Neural cell (in vitro differentiated cells): ENCODE data around the gene IL13RA1. TPM values are rescaled to one million over a fixed set of nuclear protein-coding genes. Genes with fewer than 3 reads are reported as not detected.

Experiments
- H2AFZ ChIP-seq: fragments of 200-600, 300-800 bp; sonication (generic), shearing (Covaris generic); 2 replicates; pipeline ENCODE4 v1.6.0; 2014; ENCODE audit warnings: low read depth, mild to moderate bottlenecking, antibody characterized with exemption, low read length, moderate library complexity
- H3F3A ChIP-seq: fragments of 200-600 bp; shearing (Covaris generic); 2 replicates; pipeline ENCODE4 v1.6.1; 2016; ENCODE audit warnings: mild to moderate bottlenecking, moderate library complexity, mixed read lengths, antibody characterized with exemption, low read length; ENCODE audit not compliant: insufficient read depth, poor library complexity, severe bottlenecking
- H3K27ac ChIP-seq: fragments of 200-600, 300-800 bp; sonication (generic), shearing (Covaris generic); 2 replicates; pipeline ENCODE4 v1.5.1; 2014; ENCODE audit warnings: mild to moderate bottlenecking, low read length, moderate library complexity
- H3K27me3 ChIP-seq: fragments of 300-800, 200-600 bp; sonication (generic), shearing (Covaris generic); 2 replicates; pipeline ENCODE4 v1.6.0; 2014; ENCODE audit warnings: mild to moderate bottlenecking, low read depth, low read length, moderate library complexity; ENCODE audit not compliant: insufficient read depth
- H3K36me3 ChIP-seq: fragments of 300-800, 200-600 bp; sonication (generic), shearing (Covaris generic); 2 replicates; pipeline ENCODE4 v1.5.1; 2014; ENCODE audit warnings: mild to moderate bottlenecking, antibody characterized with exemption, low read length, moderate library complexity; ENCODE audit not compliant: insufficient read depth
- H3K4me2 ChIP-seq: fragments of 300-800, 200-600 bp; sonication (generic), shearing (Covaris generic); 2 replicates; pipeline ENCODE4 v1.6.0; 2014; ENCODE audit warnings: mild to moderate bottlenecking, low read length
- H3K4me3 ChIP-seq: fragments of 300-800, 200-600 bp; sonication (generic), shearing (Covaris generic); 2 replicates; pipeline ENCODE4 v1.5.1; 2014; ENCODE audit warnings: mild to moderate bottlenecking, low read length, moderate library complexity
- H3K79me2 ChIP-seq: fragments of 200-600 bp; shearing (Covaris generic); replicated peaks from 2 replicates; pipeline ENCODE4 v1.6.0; 2014; ENCODE audit warnings: mild to moderate bottlenecking, low read length, moderate library complexity; ENCODE audit not compliant: insufficient read depth
- H3K9ac ChIP-seq: fragments of 300-800, 200-600 bp; sonication (generic), shearing (Covaris generic); 2 replicates; pipeline ENCODE4 v1.6.1; 2016; ENCODE audit warnings: mild to moderate bottlenecking, low read length, mixed read lengths
- H3K9me2 ChIP-seq: fragments of 200-600 bp; shearing (Covaris generic); 2 replicates; pipeline ENCODE4 v1.6.1; 2016; ENCODE audit warnings: mild to moderate bottlenecking, low read length, mixed read lengths; ENCODE audit not compliant: insufficient read depth
- H3K9me3 ChIP-seq: fragments of 200-600, 300-800 bp; sonication (generic), shearing (Covaris generic); 2 replicates; pipeline ENCODE4 v1.6.1; 2016; ENCODE audit warnings: mild to moderate bottlenecking, mixed run types, low read length, moderate library complexity, mixed read lengths
- H4K20me1 ChIP-seq: fragments of 200-600 bp; shearing (Covaris generic); 2 replicates; pipeline ENCODE4 v1.6.1; 2016; ENCODE audit warnings: mild to moderate bottlenecking, mixed run types; ENCODE audit not compliant: insufficient read depth
- CTCF ChIP-seq: fragments of 450-650 bp; IDR thresholded peaks from 2 replicates; pipeline ENCODE4 v1.5.1; 2014; ENCODE audit warnings: antibody characterized with exemption, mild to moderate bottlenecking, moderate library complexity; ENCODE audit not compliant: poor library complexity, severe bottlenecking
- EP300 ChIP-seq: fragments of 450-650 bp; conservative IDR thresholded peaks from 2 replicates; pipeline ENCODE4 v1.6.1; 2014; ENCODE audit warnings: antibody characterized with exemption, mild to moderate bottlenecking, moderate library complexity; ENCODE audit not compliant: poor library complexity, severe bottlenecking
- EZH2 ChIP-seq: fragments of 200-600, 300-800 bp; shearing (Covaris generic), sonication (generic); IDR thresholded peaks from 2 replicates; pipeline ENCODE4 v1.6.1; 2014; ENCODE audit warnings: antibody characterized with exemption, low read length, borderline replicate concordance, mild to moderate bottlenecking; ENCODE audit not compliant: insufficient read depth, poor library complexity, severe bottlenecking
- MXI1 ChIP-seq: fragments of 450-650 bp; conservative IDR thresholded peaks from 2 replicates; pipeline ENCODE4 v1.6.1; 2014; ENCODE audit warnings: antibody characterized with exemption, mild to moderate bottlenecking; ENCODE audit not compliant: poor library complexity, severe bottlenecking
- POLR2AphosphoS5 ChIP-seq: IDR thresholded peaks from 2 replicates; pipeline ENCODE4 v1.6.1; 2012
- RAD21 ChIP-seq: fragments of 450-650 bp; conservative IDR thresholded peaks from 2 replicates; pipeline ENCODE4 v1.6.1; 2014; ENCODE audit warnings: antibody characterized with exemption, mild to moderate bottlenecking, moderate library complexity
- REST ChIP-seq: IDR thresholded peaks from 2 replicates; pipeline ENCODE4 v1.6.1; 2012; ENCODE audit warnings: borderline replicate concordance
- SMC3 ChIP-seq: fragments of 450-650 bp; conservative IDR thresholded peaks from 2 replicates; pipeline ENCODE4 v1.6.1; 2014; ENCODE audit warnings: antibody characterized with exemption, mild to moderate bottlenecking, moderate library complexity; ENCODE audit not compliant: poor library complexity
- TAF1 ChIP-seq: IDR thresholded peaks from 2 replicates; pipeline ENCODE4 v1.6.1; 2012; ENCODE audit warnings: low read depth
- polyA plus RNA-seq: library from polyadenylated mRNA; depleted of rRNA; stranded (reverse); fragments of >200 nt; gene quantifications from 2 replicates; pipeline ENCODE4 v1.2.3, GENCODE V29; 2014

IL13RA1 gene
- polyA plus RNA-seq, 1 donor from 2014 or later, result 0.30 TPM

GRCh38 chrX:118734909-118735308, 7.5 kb downstream of the IL13RA1 start:
- Histone ChIP-seq H2AFZ (no peak overlapping the region), H3K36me3 (no peaks in the 10 kb centered on the region), H3K4me3 (no peak overlapping the region), H3K9me3 (no peaks in the 10 kb centered on the region), H3K79me2 (no peaks in the 10 kb centered on the region), H3K4me2 (no peak overlapping the region), H3K9ac (no peak overlapping the region), H3F3A (no peaks in the 10 kb centered on the region), H3K27ac (no peak overlapping the region), H4K20me1 (no peaks in the 10 kb centered on the region), H3K9me2 (no peaks in the 10 kb centered on the region), H3K27me3 (no peaks in the 10 kb centered on the region)
- TF ChIP-seq SMC3, result no peak
- TF ChIP-seq REST, result no peak
- no peak for TF ChIP-seq TAF1
- TF ChIP-seq EZH2, result no peak
- no peak for TF ChIP-seq EP300
- TF ChIP-seq POLR2AphosphoS5, result no peak
- no peak for TF ChIP-seq MXI1
- TF ChIP-seq CTCF, result no peak
- TF ChIP-seq RAD21, result no peak

GRCh38 chrX:118736394-118737010, 9.1 kb downstream of the IL13RA1 start:
- Histone ChIP-seq H3K4me2 (no peak overlapping the region), H3K27ac (no peak overlapping the region), H3K9me2 (no peaks in the 10 kb centered on the region), H3K27me3 (no peaks in the 10 kb centered on the region), H4K20me1 (no peaks in the 10 kb centered on the region), H3K9ac (no peak overlapping the region), H3K9me3 (no peaks in the 10 kb centered on the region), H3K36me3 (no peaks in the 10 kb centered on the region), H3K4me3 (no peak overlapping the region), H3F3A (no peaks in the 10 kb centered on the region), H2AFZ (no peak overlapping the region), H3K79me2 (no peaks in the 10 kb centered on the region)
- TF ChIP-seq CTCF (no peak), SMC3 (no peak)
